ENCODE results near the gene TMEM62. TPM values are rescaled to one million over a fixed set of nuclear protein-coding genes. Genes with fewer than 3 reads are reported as not detected.

TMEM62 gene
- total RNA-seq, 1 donor from 2014 or later: 11.5 TPM

DNA sequence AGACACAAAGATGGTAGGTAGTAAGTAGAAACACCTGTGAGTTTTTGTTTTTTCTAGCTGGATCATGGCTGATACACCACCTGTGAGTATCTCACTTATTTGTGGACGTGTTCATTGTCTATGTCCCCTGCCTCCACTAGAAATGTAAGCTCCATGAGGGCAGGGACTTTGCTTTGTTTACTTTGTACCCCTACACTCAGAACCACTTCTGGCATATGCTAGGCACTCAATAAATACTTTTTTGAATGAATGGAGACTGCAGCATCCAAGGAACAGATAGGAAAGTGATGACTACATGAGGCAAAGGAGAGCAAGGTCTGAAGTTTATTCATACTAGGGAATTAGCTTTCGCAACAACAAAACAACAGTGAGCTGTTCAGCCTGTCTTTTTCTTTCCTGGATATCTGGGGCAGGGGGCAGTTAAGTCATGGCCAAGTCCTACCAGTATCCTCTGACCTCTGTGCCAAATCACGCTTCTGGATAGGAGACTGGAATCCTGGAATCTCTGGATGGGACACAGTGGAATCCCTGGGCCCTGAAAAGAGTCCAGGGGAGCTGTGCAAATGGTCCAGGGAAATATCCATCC lies 99.0 kb downstream of the TMEM62 start:
- Mint-ChIP-seq H3K27ac (no peak overlapping the region), H3K4me1 (ENCODE audit: unreplicated experiment) (no peaks in the 10 kb centered on the region), H3K9me3 (no peaks in the 10 kb centered on the region), H3K27me3 (peaks cover 38% of the 10 kb centered on the region), H3K4me3 (no peak overlapping the region), H3K36me3 (no peaks in the 10 kb centered on the region)
- no peak for DNase-seq (ENCODE audit: extremely low spot score, unreplicated experiment)
- no peak for TF ChIP-seq CTCF (conservative IDR thresholded peaks at IDR 0.05)

Other genes starting within 250 kb of the TMEM62 start
- gene TTBK2, start 212.8 kb upstream of the TMEM62 start, total RNA-seq (ENCODE audit: low replicate concordance): 8.0 and 16.1 TPM in 2 replicates
- 21.1 and 28.3 TPM in 2 replicates for gene UBR1, start 27.5 kb upstream of the TMEM62 start, total RNA-seq (ENCODE audit: low replicate concordance)
- gene CCNDBP1, start 51.8 kb downstream of the TMEM62 start, total RNA-seq (ENCODE audit: low replicate concordance): 28.2 and 41.5 TPM in 2 replicates
- not detected in 2 replicates for gene EPB42, start 87.4 kb downstream of the TMEM62 start, total RNA-seq (ENCODE audit: low replicate concordance)
- 0.22 and 0.71 TPM in 2 replicates for gene TGM5, start 133.3 kb downstream of the TMEM62 start, total RNA-seq (ENCODE audit: low replicate concordance)
- gene TGM7, start 168.7 kb downstream of the TMEM62 start, total RNA-seq (ENCODE audit: low replicate concordance): not detected in 2 replicates
- gene LCMT2, start 197.0 kb downstream of the TMEM62 start, total RNA-seq (ENCODE audit: low replicate concordance): 12.5 and 13.7 TPM in 2 replicates
- 28.8 and 45.6 TPM in 2 replicates for gene ZSCAN29, start 237.5 kb downstream of the TMEM62 start, total RNA-seq (ENCODE audit: low replicate concordance)
- gene TUBGCP4, start 237.5 kb downstream of the TMEM62 start, total RNA-seq (ENCODE audit: low replicate concordance): 25.5 and 29.1 TPM in 2 replicates

Measured in type B pancreatic cell (in vitro differentiated cells).